ENCODE measurements around the gene ZFAND3. TPM values are rescaled to one million over a fixed set of nuclear protein-coding genes. Genes with fewer than 3 reads are reported as not detected.

The ZFAND3 gene
- total RNA-seq, 1 experiment from 2014 or later = 75.0 TPM

DNA sequence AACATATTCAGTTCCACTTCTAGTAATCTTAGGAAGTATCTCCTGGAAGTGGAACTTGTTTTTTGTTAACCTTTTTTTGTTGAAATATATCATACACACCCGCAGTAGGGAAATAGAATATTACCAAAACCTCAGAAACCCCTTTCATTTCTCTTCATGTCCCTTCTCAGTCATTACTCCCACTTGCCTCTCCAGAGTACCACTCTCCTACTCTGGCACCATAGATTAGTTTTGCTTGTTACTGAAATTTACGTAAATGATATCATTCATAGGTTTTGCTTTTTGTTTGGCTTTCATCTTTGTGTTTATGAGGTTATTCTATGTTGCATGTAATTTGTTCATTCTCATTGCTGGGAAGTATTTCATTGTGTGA is 52.8 kb downstream of the ZFAND3 start:
- TF ChIP-seq, protein P1, sequence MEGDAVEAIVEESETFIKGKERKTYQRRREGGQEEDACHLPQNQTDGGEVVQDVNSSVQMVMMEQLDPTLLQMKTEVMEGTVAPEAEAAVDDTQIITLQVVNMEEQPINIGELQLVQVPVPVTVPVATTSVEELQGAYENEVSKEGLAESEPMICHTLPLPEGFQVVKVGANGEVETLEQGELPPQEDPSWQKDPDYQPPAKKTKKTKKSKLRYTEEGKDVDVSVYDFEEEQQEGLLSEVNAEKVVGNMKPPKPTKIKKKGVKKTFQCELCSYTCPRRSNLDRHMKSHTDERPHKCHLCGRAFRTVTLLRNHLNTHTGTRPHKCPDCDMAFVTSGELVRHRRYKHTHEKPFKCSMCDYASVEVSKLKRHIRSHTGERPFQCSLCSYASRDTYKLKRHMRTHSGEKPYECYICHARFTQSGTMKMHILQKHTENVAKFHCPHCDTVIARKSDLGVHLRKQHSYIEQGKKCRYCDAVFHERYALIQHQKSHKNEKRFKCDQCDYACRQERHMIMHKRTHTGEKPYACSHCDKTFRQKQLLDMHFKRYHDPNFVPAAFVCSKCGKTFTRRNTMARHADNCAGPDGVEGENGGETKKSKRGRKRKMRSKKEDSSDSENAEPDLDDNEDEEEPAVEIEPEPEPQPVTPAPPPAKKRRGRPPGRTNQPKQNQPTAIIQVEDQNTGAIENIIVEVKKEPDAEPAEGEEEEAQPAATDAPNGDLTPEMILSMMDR (IDR thresholded peaks at IDR 0.05; ENCODE audit: unreplicated experiment) = no peak
- CTCF ChIA-PET = no interaction called here
- Mint-ChIP-seq H3K4me1 (ENCODE audit: low read depth, unreplicated experiment) (peaks cover 23% of the 10 kb centered on the region), H3K9me3 (ENCODE audit: low read depth, unreplicated experiment) (peaks cover 6% of the 10 kb centered on the region), H3K4me3 (ENCODE audit: low read depth, unreplicated experiment) (no peak overlapping the region), H3K27ac (ENCODE audit: unreplicated experiment) (no peak overlapping the region), H3K27me3 (ENCODE audit: unreplicated experiment) (no peaks in the 10 kb centered on the region), H3K36me3 (ENCODE audit: insufficient read depth, unreplicated experiment) (no peaks in the 10 kb centered on the region)
- BruUV-seq (replicated peaks) = no TSS peak
- intact Hi-C loops (cut with micrococcal nuclease; ENCODE audit: unreplicated experiment) = no loop called here
- no peak for DNase-seq

- BruUV-seq (replicated peaks) = no TSS peak
- intact Hi-C loops (cut with micrococcal nuclease; ENCODE audit: unreplicated experiment) = no loop called here
- peaks cover 6% of the 10 kb centered on the region for H3K9me3 Mint-ChIP-seq (ENCODE audit: low read depth, unreplicated experiment)
- H3K4me1 Mint-ChIP-seq (ENCODE audit: low read depth, unreplicated experiment) = peaks cover 28% of the 10 kb centered on the region
- no peak overlapping the region for H3K4me3 Mint-ChIP-seq (ENCODE audit: low read depth, unreplicated experiment)
- no peak overlapping the region for H3K27ac Mint-ChIP-seq (ENCODE audit: unreplicated experiment)
- CTCF ChIA-PET = no interaction called here
- DNase-seq = no peak
- H3K27me3 Mint-ChIP-seq (ENCODE audit: unreplicated experiment) = no peaks in the 10 kb centered on the region
- no peaks in the 10 kb centered on the region for H3K36me3 Mint-ChIP-seq (ENCODE audit: insufficient read depth, unreplicated experiment)
- TF ChIP-seq, protein P1 (IDR thresholded peaks at IDR 0.05; ENCODE audit: unreplicated experiment) = no peak
Measured at GRCh38 chr6:37874726-37875125, 55.2 kb downstream of the ZFAND3 start.

GRCh38 chr6:37875561-37876309 is 56.2 kb downstream of the ZFAND3 start:
- DNase-seq = no peak
- no TSS peak for BruUV-seq (replicated peaks)
- H3K36me3 Mint-ChIP-seq (ENCODE audit: insufficient read depth, unreplicated experiment) = no peaks in the 10 kb centered on the region
- CTCF ChIA-PET = no interaction called here
- TF ChIP-seq, protein P1 (IDR thresholded peaks at IDR 0.05; ENCODE audit: unreplicated experiment) = no peak
- H3K9me3 Mint-ChIP-seq (ENCODE audit: low read depth, unreplicated experiment) = peaks cover 6% of the 10 kb centered on the region
- no peaks in the 10 kb centered on the region for H3K27me3 Mint-ChIP-seq (ENCODE audit: unreplicated experiment)
- peaks cover 28% of the 10 kb centered on the region for H3K4me1 Mint-ChIP-seq (ENCODE audit: low read depth, unreplicated experiment)
- intact Hi-C loops (cut with micrococcal nuclease; ENCODE audit: unreplicated experiment) = no loop called here
- H3K27ac Mint-ChIP-seq (ENCODE audit: unreplicated experiment) = no peak overlapping the region
- H3K4me3 Mint-ChIP-seq (ENCODE audit: low read depth, unreplicated experiment) = no peak overlapping the region

DNA sequence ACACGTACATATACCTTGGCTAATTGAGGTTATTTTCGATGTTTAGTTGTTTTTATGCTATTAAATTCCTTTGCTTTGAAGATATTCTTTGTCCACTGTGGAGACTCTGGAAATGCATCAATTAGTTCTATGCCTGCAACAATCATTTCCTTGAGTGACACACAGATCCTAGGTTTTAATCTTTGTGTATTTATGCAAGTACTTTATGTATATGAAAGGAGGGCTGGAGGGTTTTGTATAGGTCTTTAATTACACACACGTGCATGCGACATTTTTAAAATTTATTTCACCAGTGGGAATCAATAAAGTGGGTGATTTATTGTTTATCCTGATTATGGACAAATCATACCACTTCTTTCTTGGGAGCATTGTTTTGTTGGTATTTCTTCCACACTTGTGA is 57.3 kb downstream of the ZFAND3 start:
- DNase-seq = no peak
- Mint-ChIP-seq H3K4me1 (ENCODE audit: low read depth, unreplicated experiment) (peaks cover 28% of the 10 kb centered on the region), H3K36me3 (ENCODE audit: insufficient read depth, unreplicated experiment) (no peaks in the 10 kb centered on the region), H3K9me3 (ENCODE audit: low read depth, unreplicated experiment) (no peaks in the 10 kb centered on the region), H3K27me3 (ENCODE audit: unreplicated experiment) (no peaks in the 10 kb centered on the region), H3K27ac (ENCODE audit: unreplicated experiment) (no peak overlapping the region), H3K4me3 (ENCODE audit: low read depth, unreplicated experiment) (no peak overlapping the region)
- intact Hi-C loops (cut with micrococcal nuclease; ENCODE audit: unreplicated experiment) = no loop called here
- no TSS peak for BruUV-seq (replicated peaks)
- CTCF ChIA-PET = no interaction called here
- TF ChIP-seq, protein P1 (IDR thresholded peaks at IDR 0.05; ENCODE audit: unreplicated experiment) = no peak

All from Calu3 (cell line).